ENCODE results near the gene ARHGAP4. TPM values are rescaled to one million over a fixed set of nuclear protein-coding genes. Genes with fewer than 3 reads are reported as not detected.

Gene ARHGAP4
- total and polyA plus RNA-seq, 10 donors, result 176 to 713 (median 269) TPM

DNA sequence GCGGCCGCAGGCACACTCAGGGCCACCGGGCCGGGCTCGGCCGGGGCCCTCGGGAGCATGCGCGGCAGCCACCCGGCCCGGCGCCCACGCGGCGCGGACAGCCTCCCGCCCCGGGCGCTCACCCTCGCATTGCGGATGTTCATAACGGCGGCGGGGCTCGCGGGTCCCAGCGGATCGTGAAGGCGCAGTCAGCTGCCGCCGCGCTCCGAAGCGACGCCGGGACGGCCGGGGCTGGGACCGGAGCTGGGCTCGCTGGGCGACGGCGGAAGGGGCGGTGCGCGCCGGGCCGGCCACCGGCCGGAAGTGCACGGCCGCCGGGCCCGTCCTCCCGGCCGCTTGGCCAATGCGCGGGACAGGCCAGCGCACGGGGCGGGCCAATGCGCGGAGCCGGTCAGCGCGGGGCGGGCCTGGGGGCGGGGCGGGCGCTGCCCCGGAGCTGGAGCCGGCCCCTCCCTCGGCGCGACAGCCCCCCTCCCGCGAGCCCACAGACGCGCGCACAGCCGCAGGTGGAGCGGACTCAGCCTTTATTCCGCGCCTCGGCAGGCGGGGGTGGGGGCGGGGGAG is 8.8 kb upstream of the ARHGAP4 start, which contains the start of gene NAA10:
Gene NAA10 (minus strand): TSS at position 276 of the 564 bp plus-strand sequence. CDS start 133 bp downstream, at position 143.
- 0 to 13% (median 0%) methylated on average over 11 to 84 of the region's 87 CpGs for WGBS, 5 donors
- peaks cover 5 to 55% (median 31%) of the 10 kb centered on the region in 6 donors for H3K4me1 ChIP-seq
- intact Hi-C loops (cut with DNase I; ENCODE audit: low total_unique reads), result no loop called here
- DNase-seq, result peak; percentile 91
- no peaks in the 10 kb centered on the region for H3K9me3 ChIP-seq
- TF ChIP-seq, protein P1, sequence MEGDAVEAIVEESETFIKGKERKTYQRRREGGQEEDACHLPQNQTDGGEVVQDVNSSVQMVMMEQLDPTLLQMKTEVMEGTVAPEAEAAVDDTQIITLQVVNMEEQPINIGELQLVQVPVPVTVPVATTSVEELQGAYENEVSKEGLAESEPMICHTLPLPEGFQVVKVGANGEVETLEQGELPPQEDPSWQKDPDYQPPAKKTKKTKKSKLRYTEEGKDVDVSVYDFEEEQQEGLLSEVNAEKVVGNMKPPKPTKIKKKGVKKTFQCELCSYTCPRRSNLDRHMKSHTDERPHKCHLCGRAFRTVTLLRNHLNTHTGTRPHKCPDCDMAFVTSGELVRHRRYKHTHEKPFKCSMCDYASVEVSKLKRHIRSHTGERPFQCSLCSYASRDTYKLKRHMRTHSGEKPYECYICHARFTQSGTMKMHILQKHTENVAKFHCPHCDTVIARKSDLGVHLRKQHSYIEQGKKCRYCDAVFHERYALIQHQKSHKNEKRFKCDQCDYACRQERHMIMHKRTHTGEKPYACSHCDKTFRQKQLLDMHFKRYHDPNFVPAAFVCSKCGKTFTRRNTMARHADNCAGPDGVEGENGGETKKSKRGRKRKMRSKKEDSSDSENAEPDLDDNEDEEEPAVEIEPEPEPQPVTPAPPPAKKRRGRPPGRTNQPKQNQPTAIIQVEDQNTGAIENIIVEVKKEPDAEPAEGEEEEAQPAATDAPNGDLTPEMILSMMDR (IDR thresholded peaks at IDR 0.05 in 8 of 11, conservative IDR thresholded peaks at IDR 0.05 in 3 of 11), result no peak
- TF ChIP-seq POLR2AphosphoS5 (IDR thresholded peaks at IDR 0.05) (peak; percentile 60 to 69 (median 61)), POLR2A (IDR thresholded peaks at IDR 0.05) (peak in 1 of 3 donors; percentile 27)
- peak within 1 kb of the TSS in 7 of 8 donors; percentile 46 to 89 (median 78) for H3K27ac ChIP-seq
- H3K27me3 ChIP-seq (replicated peaks in 1 of 7), result peaks cover 0 to 9% (median 0%) of the 10 kb centered on the region in 7 donors
- H3K36me3 ChIP-seq, result peaks cover 0 to 60% (median 9%) of the 10 kb centered on the region in 6 donors
- H3K4me3 ChIP-seq, result peak within 1 kb of the TSS; percentile 49 to 93 (median 67)

DNA sequence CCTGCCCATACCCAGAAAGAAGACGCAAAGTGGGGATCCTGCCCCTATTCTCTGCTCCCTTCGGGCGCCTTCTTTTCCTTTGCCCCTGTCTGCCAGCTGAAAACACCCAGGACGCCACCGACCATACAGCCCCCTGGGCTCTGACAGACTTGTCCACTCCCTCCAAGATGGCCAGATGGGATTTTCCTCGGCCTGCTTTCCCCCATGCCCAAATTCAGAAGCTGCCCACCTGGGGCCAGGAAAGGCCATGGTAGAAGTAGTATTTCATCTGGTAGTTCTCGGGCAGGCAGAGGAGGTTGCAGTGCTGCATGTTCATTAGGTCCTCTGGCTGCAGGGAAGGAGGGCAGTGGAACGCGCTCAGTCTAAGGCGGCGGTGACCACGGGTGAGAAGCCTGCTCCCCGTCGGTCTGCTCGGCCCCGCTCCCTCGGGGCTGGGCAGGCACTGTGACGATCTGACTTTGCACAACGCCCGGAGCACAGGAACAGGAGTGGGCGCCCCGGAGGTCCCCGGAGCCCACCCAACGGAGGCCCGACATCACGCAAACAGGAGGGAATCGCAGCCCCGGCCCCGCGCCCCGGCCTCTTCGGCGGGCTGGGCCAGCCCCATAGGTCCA is 8.2 kb upstream of the ARHGAP4 start:
- H3K4me1 ChIP-seq, result peaks cover 7 to 57% (median 35%) of the 10 kb centered on the region in 6 donors
- DNase-seq, result no peak
- H3K27ac ChIP-seq, result peak overlapping the region in 7 of 8 donors; percentile 29 to 89 (median 78)
- 8 to 40% (median 19%) methylated on average over 11 to 33 of the region's 33 CpGs for WGBS, 5 donors
- no peak for TF ChIP-seq POLR2A (IDR thresholded peaks at IDR 0.05)
- TF ChIP-seq POLR2AphosphoS5 (IDR thresholded peaks at IDR 0.05), result peak in 1 of 3 donors; percentile 55
- H3K4me3 ChIP-seq, result peak overlapping the region; percentile 49 to 93 (median 67)
- peaks cover 0 to 60% (median 11%) of the 10 kb centered on the region in 6 donors for H3K36me3 ChIP-seq
- intact Hi-C loops (cut with DNase I; ENCODE audit: low total_unique reads), result no loop called here
- peaks cover 0 to 9% (median 0%) of the 10 kb centered on the region in 7 donors for H3K27me3 ChIP-seq (replicated peaks in 1 of 7)
- no peaks in the 10 kb centered on the region for H3K9me3 ChIP-seq

DNA sequence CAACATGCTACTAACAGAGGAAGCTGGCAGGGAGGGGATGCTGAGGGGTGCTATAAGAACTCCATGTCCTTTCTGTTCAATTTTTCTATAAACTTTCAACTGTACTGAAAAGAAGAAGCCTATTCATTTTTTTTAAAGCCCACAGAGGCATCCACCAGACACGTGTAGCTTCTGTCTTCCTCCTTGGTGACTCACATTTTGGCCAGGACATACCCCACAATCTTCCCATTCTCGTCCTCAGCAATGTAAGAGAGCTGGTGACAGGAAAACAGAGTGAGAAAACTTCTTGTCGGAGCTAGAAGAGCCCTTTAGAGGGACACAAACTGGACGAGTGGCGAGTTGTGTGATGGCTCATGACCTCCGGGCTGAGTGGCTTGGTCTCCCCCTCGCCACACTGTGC is 7.7 kb upstream of the ARHGAP4 start:
- WGBS, 5 donors, result 30 to 50% (median 41%) methylated on average over 5 to 7 of the region's 7 CpGs
- peak overlapping the region in 7 of 8 donors; percentile 54 to 93 (median 68) for H3K4me3 ChIP-seq
- H3K4me1 ChIP-seq, result peaks cover 12 to 59% (median 40%) of the 10 kb centered on the region in 6 donors
- intact Hi-C loops (cut with DNase I; ENCODE audit: low total_unique reads), result no loop called here
- TF ChIP-seq POLR2A (IDR thresholded peaks at IDR 0.05) (no peak), POLR2AphosphoS5 (IDR thresholded peaks at IDR 0.05) (no peak)
- TF ChIP-seq, protein P1 (IDR thresholded peaks at IDR 0.05 in 8 of 11, conservative IDR thresholded peaks at IDR 0.05 in 3 of 11), result no peak
- peak overlapping the region in 4 of 8 donors; percentile 78 to 89 (median 84) for H3K27ac ChIP-seq
- no peak for DNase-seq
- no peaks in the 10 kb centered on the region for H3K9me3 ChIP-seq
- H3K27me3 ChIP-seq (replicated peaks in 1 of 7), result peaks cover 0 to 9% (median 0%) of the 10 kb centered on the region in 7 donors
- H3K36me3 ChIP-seq, result peaks cover 0 to 55% (median 11%) of the 10 kb centered on the region in 6 donors

DNA sequence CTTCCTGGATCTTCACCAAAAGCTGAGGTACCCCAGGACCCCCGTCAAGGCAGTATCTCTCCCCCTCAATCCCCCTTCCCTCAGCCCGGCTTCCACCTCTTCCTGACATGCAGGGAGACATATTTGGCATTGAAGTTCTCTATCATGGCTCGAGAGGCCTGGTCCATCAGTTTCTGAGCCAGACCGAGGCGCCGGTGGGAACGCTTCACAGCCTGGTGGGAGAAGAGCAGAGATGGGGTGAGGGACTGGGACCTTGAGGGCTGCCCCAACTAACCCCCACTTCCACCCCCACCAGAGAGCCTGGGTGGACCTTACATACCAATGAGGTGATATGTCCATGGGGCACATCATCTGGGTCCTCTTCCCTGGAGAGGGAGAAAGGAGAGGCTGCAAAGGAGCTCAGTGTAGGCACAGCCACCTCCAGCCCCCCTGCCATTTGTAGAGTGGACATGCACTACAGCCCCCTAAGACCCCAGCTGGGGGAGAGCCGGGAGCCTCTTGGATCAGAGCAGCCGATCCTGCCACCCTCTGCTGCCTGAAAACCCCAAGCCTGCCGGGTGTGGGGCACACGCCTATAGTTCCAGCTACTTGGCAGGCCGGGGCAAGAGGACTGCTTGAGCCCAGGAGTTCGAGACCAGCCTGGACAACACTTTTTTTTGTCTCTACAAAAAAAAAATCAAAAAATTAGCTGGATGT is 6.3 kb upstream of the ARHGAP4 start:
- peaks cover 0 to 9% (median 0%) of the 10 kb centered on the region in 7 donors for H3K27me3 ChIP-seq (replicated peaks in 1 of 7)
- peaks cover 15 to 65% (median 48%) of the 10 kb centered on the region in 6 donors for H3K4me1 ChIP-seq
- H3K4me3 ChIP-seq, result no peak overlapping the region
- WGBS, 5 donors, result 92 to 100% (median 94%) methylated on average over 1 to 13 of the region's 13 CpGs
- TF ChIP-seq POLR2AphosphoS5 (IDR thresholded peaks at IDR 0.05), result no peak
- no peaks in the 10 kb centered on the region for H3K9me3 ChIP-seq
- peak; percentile 67 for DNase-seq
- H3K36me3 ChIP-seq, result peaks cover 0 to 44% (median 11%) of the 10 kb centered on the region in 6 donors
- intact Hi-C loops (cut with DNase I; ENCODE audit: low total_unique reads), result no loop called here
- H3K27ac ChIP-seq, result no peak overlapping the region
